Adrenal gland (tissue), 5 donors: Measurements from ENCODE around the gene IL1RAP.

ENCODE experiments used
- POLR2A ChIP-seq, 2 donors: fragments of 450-650 bp; IDR thresholded peaks; one replicate each; pipeline ENCODE4 v1.6.1; 2017; ENCODE audit warnings: antibody characterized with exemption in 2 of 2, mild to moderate bottlenecking in 2 of 2, moderate library complexity in 1 of 2
- TF ChIP-seq, protein P1 (sequence below), 6 experiments: fragments of 450-650 bp in 4 of 6; fragments of 200-600 bp in 2 of 6; sonication (generic) in 1 of 6; IDR thresholded peaks; 1 replicate in 5 of 6; 2 replicates in 1 of 6; pipeline versions ENCODE4 v1.5.1 to v1.8.0; 2016 to 2021; ENCODE audit warnings: antibody characterized with exemption in 6 of 6, mild to moderate bottlenecking in 2 of 6, moderate library complexity in 1 of 6
- donor health status: DM: no; HTN: no; CAD: no.

DNA sequence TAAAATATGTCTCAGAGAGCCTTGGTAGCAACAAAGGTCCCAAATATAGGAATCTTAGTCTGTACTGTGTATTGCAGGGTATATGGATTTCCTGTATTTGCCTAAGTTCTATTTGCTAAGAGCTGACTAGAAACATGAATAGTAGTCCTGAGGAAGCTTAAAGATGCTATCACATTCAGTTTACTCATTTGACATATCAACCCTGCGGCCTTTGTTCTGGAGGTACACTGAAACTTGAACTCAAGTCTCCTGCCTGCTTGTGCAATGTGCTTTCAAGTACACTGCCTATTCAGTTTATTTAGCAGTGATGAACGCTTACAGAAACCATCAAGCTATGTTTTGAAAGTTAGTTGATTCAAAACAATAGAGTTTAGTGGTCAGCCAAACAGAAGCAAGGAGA lies 21.1 kb downstream of the IL1RAP start:
- TF ChIP-seq POLR2A (IDR thresholded peaks at IDR 0.05): no peak
- TF ChIP-seq, protein P1, sequence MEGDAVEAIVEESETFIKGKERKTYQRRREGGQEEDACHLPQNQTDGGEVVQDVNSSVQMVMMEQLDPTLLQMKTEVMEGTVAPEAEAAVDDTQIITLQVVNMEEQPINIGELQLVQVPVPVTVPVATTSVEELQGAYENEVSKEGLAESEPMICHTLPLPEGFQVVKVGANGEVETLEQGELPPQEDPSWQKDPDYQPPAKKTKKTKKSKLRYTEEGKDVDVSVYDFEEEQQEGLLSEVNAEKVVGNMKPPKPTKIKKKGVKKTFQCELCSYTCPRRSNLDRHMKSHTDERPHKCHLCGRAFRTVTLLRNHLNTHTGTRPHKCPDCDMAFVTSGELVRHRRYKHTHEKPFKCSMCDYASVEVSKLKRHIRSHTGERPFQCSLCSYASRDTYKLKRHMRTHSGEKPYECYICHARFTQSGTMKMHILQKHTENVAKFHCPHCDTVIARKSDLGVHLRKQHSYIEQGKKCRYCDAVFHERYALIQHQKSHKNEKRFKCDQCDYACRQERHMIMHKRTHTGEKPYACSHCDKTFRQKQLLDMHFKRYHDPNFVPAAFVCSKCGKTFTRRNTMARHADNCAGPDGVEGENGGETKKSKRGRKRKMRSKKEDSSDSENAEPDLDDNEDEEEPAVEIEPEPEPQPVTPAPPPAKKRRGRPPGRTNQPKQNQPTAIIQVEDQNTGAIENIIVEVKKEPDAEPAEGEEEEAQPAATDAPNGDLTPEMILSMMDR (IDR thresholded peaks at IDR 0.05): no peak
